ENCODE measurements around the gene CACNA2D2. TPM values are rescaled to one million over a fixed set of nuclear protein-coding genes. Genes with fewer than 3 reads are reported as not detected.

The CACNA2D2 gene
- total RNA-seq, 4 donors from 2014 or later, result 0.31 to 1.7 (median 0.66) TPM

- Histone ChIP-seq H3K4me1 (peaks cover 0 to 5% (median 0%) of the 10 kb centered on the region in 3 donors), H3K27ac (no peak overlapping the region), H3K36me3 (no peaks in the 10 kb centered on the region), H3K27me3 (peaks cover 15% of the 10 kb centered on the region), H3K9me3 (no peaks in the 10 kb centered on the region), H3K4me3 (no peak overlapping the region)
- 60 to 67% methylated on average over 1 to 5 of the region's 9 CpGs for WGBS, 2 donors (ENCODE audit: low coverage in 1 of 2)
- ATAC-seq, result no peak
- TF ChIP-seq POLR2A (IDR thresholded peaks at IDR 0.05), result no peak
- TF ChIP-seq POLR2AphosphoS5 (IDR thresholded peaks at IDR 0.05), result no peak
- TF ChIP-seq, protein P1, sequence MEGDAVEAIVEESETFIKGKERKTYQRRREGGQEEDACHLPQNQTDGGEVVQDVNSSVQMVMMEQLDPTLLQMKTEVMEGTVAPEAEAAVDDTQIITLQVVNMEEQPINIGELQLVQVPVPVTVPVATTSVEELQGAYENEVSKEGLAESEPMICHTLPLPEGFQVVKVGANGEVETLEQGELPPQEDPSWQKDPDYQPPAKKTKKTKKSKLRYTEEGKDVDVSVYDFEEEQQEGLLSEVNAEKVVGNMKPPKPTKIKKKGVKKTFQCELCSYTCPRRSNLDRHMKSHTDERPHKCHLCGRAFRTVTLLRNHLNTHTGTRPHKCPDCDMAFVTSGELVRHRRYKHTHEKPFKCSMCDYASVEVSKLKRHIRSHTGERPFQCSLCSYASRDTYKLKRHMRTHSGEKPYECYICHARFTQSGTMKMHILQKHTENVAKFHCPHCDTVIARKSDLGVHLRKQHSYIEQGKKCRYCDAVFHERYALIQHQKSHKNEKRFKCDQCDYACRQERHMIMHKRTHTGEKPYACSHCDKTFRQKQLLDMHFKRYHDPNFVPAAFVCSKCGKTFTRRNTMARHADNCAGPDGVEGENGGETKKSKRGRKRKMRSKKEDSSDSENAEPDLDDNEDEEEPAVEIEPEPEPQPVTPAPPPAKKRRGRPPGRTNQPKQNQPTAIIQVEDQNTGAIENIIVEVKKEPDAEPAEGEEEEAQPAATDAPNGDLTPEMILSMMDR (IDR thresholded peaks at IDR 0.05), result no peak
- TF ChIP-seq EP300 (IDR thresholded peaks at IDR 0.05), result no peak
Measured at GRCh38 chr3:50523279-50523811, 19.9 kb upstream of the CACNA2D2 start.

DNA sequence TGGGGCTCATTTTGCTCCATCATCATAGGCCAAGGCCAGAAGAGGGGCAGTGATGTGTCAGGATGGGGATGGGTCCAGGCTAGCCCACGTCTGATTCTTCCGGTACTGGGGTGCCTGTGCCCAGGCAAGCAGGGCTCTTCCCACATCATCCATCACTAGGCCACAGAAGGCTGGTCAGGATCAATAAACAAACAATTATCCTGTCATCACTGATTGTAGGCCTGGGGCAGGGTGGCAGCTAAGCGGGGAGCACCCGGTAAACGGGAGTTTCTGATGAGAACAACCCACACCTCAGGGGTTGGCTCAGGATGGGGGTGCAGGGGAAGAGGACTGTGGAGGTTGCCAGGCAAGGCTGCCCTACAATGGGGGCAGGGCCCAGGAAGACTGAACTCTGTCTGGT lies 18.1 kb upstream of the CACNA2D2 start:
- H3K4me1 ChIP-seq, result peaks cover 0 to 13% (median under 1%) of the 10 kb centered on the region in 3 donors
- H3K36me3 ChIP-seq, result no peaks in the 10 kb centered on the region
- H3K9me3 ChIP-seq, result no peaks in the 10 kb centered on the region
- ATAC-seq, result no peak
- no peak overlapping the region for H3K27ac ChIP-seq
- no peak for TF ChIP-seq POLR2A (IDR thresholded peaks at IDR 0.05)
- TF ChIP-seq, protein P1 (IDR thresholded peaks at IDR 0.05), result no peak
- no peak for TF ChIP-seq POLR2AphosphoS5 (IDR thresholded peaks at IDR 0.05)
- no peak for TF ChIP-seq EP300 (IDR thresholded peaks at IDR 0.05)
- no peak overlapping the region for H3K4me3 ChIP-seq
- peaks cover 15% of the 10 kb centered on the region for H3K27me3 ChIP-seq
- 60% methylated on average over 1 of the region's 5 CpGs; no CpG with 5 or more reads in 1 of the 2 donors for WGBS, 2 donors (ENCODE audit: low coverage in 1 of 2)

GRCh38 chr3:50520849-50521248 lies 17.4 kb upstream of the CACNA2D2 start:
- no peak for TF ChIP-seq POLR2A (IDR thresholded peaks at IDR 0.05)
- no peak for TF ChIP-seq POLR2AphosphoS5 (IDR thresholded peaks at IDR 0.05)
- TF ChIP-seq EP300 (IDR thresholded peaks at IDR 0.05), result no peak
- TF ChIP-seq, protein P1 (IDR thresholded peaks at IDR 0.05), result no peak
- H3K9me3 ChIP-seq, result no peaks in the 10 kb centered on the region
- H3K4me3 ChIP-seq, result no peak overlapping the region
- peaks cover 15% of the 10 kb centered on the region for H3K27me3 ChIP-seq
- ATAC-seq, result no peak
- H3K4me1 ChIP-seq, result peaks cover 0 to 20% (median 8%) of the 10 kb centered on the region in 3 donors
- H3K27ac ChIP-seq, result no peak overlapping the region
- WGBS, 2 donors (ENCODE audit: low coverage in 1 of 2), result 50% methylated on average over 2 of the region's 3 CpGs; no CpG with 5 or more reads in 1 of the 2 donors
- H3K36me3 ChIP-seq, result no peaks in the 10 kb centered on the region

- peak; percentile 59 for ATAC-seq
Measured at GRCh38 chr3:50519471-50520089, 16.1 kb upstream of the CACNA2D2 start.

More at GRCh38 chr3:50519471-50520089, 16.1 kb upstream of the CACNA2D2 start:
- Histone ChIP-seq H3K4me3 (no peak overlapping the region), H3K27me3 (peaks cover 15% of the 10 kb centered on the region), H3K4me1 (peaks cover 0 to 30% (median 14%) of the 10 kb centered on the region in 3 donors), H3K27ac (no peak overlapping the region), H3K36me3 (no peaks in the 10 kb centered on the region), H3K9me3 (no peaks in the 10 kb centered on the region)
- TF ChIP-seq, protein P1 (IDR thresholded peaks at IDR 0.05), result peak in 3 of 4 experiments; percentile 66 to 87 (median 80)
- TF ChIP-seq POLR2A (IDR thresholded peaks at IDR 0.05), result no peak
- TF ChIP-seq EP300 (IDR thresholded peaks at IDR 0.05), result no peak
- TF ChIP-seq POLR2AphosphoS5 (IDR thresholded peaks at IDR 0.05), result no peak
- WGBS, 2 donors (ENCODE audit: low coverage in 1 of 2), result 70% methylated on average over 1 of the region's 7 CpGs; no CpG with 5 or more reads in 1 of the 2 donors
